Right cardiac atrium (tissue), 5 donors: Measurements from ENCODE around the gene CCSER2. TPM values are rescaled to one million over a fixed set of nuclear protein-coding genes. Genes with fewer than 3 reads are reported as not detected.
"Not testable (repeated sequence)": the region's sequence is repeated elsewhere in the genome, so short reads cannot be mapped to it uniquely, and the experiment has no call there.

Experiments
- ATAC-seq, 2 donors: fragments of 200-7000 bp; cut with Tn5 transposase; one replicate each; pipeline versions ENCODE4 v1.8.0 to v1.9.1; 2020; ENCODE audit warnings: moderate library complexity in 2 of 2, mild to moderate bottlenecking in 1 of 2
- DNase-seq, 3 donors: peaks; one replicate each; pipeline ENCODE4 v3.0.0-alpha.2; 2020
- H3K27ac ChIP-seq: one replicate; pipeline ENCODE4 v1.5.1; 2013; ENCODE audit warnings: mild to moderate bottlenecking, low read length, control low read depth, moderate library complexity
- H3K27me3 ChIP-seq: one replicate; pipeline ENCODE4 v1.6.1; 2013; ENCODE audit not compliant: control insufficient read depth, insufficient read depth
- H3K4me1 ChIP-seq: one replicate; pipeline ENCODE4 v1.6.1; 2013; ENCODE audit warnings: low read length; ENCODE audit not compliant: control insufficient read depth, insufficient read depth
- H3K4me3 ChIP-seq: one replicate; pipeline ENCODE4 v1.5.1; 2013; ENCODE audit warnings: low read length, control low read depth
- H3K9me3 ChIP-seq: one replicate; pipeline ENCODE4 v1.6.1; 2013; ENCODE audit warnings: low read length; ENCODE audit not compliant: control insufficient read depth
- WGBS: extraction: QIAGEN DNeasy Blood & Tissue Kit; methylation state at CpG from one replicate; pipeline ENCODE4 v1.1.7; 2013; 5-methylcytosine and 5-hydroxymethylcytosine counted together
- intact Hi-C, 4 donors: fragments of 100-400 bp; cut with DNase I; formaldehyde crosslinking; loops; one replicate each; pipeline versions ENCODE4 v1.11.0 to v1.14.0; 2022 to 2023
- polyA plus RNA-seq: library from polyadenylated mRNA; stranded (reverse); fragments of 200-250 nt; gene quantifications from one replicate; pipeline ENCODE4 v1.2.3, GENCODE V29; 2013
- total RNA-seq, 4 donors: library from RNA; stranded (reverse); fragmentation: NEBNext Ultra II Directional; extraction: Animal tissue kit (Norgen Biotek cat#: 25700); gene quantifications; one replicate each; pipeline ENCODE4 v1.2.1, GENCODE V29; 2021
- donor health status: healthy with polysubstance abuse.
- donor health status: DM: no; HTN: yes; CAD: no.
- donor health status: DM: no; HTN: no; CAD: no.
- donor health status: DM: no; HTN: yes; CAD: no; lungs with severe emphysema.
- donor health status: DM: yes; HTN: yes; CAD: no.

Gene CCSER2
- total and polyA plus RNA-seq, 5 donors = 30.7 to 176 (median 148) TPM

DNA sequence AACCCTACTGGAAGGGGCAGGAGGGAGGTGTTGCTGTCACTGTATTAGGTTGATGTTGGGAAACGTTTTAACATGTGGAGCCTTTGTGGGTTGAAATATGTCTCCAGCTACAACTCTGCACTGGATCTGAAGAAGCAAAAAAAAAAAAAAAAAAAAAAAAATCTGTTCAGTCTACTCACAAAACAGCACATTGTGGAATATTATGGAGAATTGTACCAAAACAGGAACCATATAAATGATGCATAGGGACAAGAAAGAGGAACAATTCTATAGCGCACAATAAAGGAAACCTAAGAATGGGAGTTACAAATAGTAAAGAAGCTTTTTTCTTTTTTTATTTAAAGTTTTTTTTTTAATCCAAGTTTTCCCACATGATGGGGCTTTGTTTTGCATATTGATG lies 63.8 kb downstream of the CCSER2 start:
- intact Hi-C loops = no loop called here
- Histone ChIP-seq H3K9me3 (no peaks in the 10 kb centered on the region), H3K4me1 (peaks cover 2% of the 10 kb centered on the region), H3K27ac (no peak overlapping the region), H3K4me3 (no peak overlapping the region), H3K27me3 (no peaks in the 10 kb centered on the region)
- ATAC-seq (no peak), DNase-seq (no peak)
- WGBS = 75% methylated on average over 2 of the region's 2 CpGs

DNA sequence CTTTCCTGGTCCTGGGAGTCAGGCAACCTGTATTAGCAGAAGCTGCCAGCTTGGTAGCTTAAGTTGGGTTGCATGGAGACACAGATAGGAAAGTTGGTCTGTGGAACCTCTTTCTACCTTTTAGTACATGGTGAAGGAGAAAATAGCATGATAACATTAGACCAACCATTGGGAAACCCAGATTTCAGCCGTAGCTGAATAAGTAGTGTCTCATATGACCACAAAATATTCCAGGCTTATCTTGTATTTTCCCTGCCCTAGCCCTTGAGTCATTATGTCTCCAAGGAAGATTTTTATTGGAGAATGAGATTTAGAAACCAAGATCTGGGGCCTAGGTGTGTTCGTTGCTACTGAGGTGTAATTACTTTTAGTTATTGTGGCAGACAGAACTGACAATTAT lies 67.2 kb downstream of the CCSER2 start:
- no peaks in the 10 kb centered on the region for H3K27me3 ChIP-seq
- no peaks in the 10 kb centered on the region for H3K9me3 ChIP-seq
- no peak overlapping the region for H3K4me3 ChIP-seq
- no peak overlapping the region for H3K27ac ChIP-seq
- DNase-seq = no peak
- H3K4me1 ChIP-seq = peaks cover 3% of the 10 kb centered on the region
- WGBS = 99% methylated on average over 2 of the region's 2 CpGs
- intact Hi-C loops = no loop called here
- no peak for ATAC-seq

DNA sequence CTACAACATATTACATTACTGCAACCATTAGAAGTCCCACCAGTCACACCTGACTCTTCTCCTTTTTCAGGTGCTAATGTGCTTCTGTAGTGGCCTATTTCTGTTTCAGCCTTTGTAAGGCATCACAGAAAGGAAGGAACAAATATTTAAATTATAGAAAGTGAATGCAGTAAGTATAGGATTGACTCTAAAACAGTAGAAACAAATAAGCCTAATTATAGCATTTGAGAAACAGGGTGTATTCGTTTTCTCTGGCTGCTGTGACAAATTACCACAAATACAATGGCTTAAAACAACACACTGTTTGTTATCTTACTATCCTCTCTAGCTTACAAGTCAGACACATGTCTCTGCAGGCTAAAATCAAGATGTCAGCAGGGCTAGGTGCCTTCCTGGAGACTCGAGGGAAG lies 69.4 kb downstream of the CCSER2 start:
- Histone ChIP-seq H3K4me1 (peaks cover 8% of the 10 kb centered on the region), H3K27me3 (no peaks in the 10 kb centered on the region), H3K4me3 (no peak overlapping the region), H3K9me3 (no peaks in the 10 kb centered on the region), H3K27ac (no peak overlapping the region)
- intact Hi-C loops = no loop called here
- ATAC-seq (peak in 1 of 2 donors; percentile 25), DNase-seq (no peak)
- WGBS = 30% methylated on average over 2 of the region's 2 CpGs

DNA sequence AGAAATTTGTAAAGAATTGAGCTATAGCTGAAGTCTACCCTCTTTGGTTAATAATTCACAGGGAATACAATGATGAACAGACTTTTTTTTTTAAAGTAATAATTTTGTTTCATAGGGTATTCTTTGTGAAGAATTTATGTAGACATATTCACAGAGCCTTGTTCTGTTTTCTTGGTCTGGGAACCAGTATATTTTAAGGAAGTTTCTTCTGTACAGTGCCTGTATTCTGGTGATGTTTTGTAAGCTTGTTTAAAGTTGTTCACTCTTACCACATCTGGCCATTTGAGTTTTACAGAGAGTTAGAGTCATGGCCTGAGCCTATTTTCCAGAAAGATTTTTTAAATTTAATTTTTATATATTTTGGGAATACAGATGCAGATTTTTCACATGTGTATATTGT lies 70.3 kb downstream of the CCSER2 start:
- Histone ChIP-seq H3K4me1 (peaks cover 8% of the 10 kb centered on the region), H3K4me3 (no peak overlapping the region), H3K9me3 (no peaks in the 10 kb centered on the region), H3K27ac (no peak overlapping the region), H3K27me3 (no peaks in the 10 kb centered on the region)
- DNase-seq (no peak), ATAC-seq (no peak)
- intact Hi-C loops = no loop called here

DNA sequence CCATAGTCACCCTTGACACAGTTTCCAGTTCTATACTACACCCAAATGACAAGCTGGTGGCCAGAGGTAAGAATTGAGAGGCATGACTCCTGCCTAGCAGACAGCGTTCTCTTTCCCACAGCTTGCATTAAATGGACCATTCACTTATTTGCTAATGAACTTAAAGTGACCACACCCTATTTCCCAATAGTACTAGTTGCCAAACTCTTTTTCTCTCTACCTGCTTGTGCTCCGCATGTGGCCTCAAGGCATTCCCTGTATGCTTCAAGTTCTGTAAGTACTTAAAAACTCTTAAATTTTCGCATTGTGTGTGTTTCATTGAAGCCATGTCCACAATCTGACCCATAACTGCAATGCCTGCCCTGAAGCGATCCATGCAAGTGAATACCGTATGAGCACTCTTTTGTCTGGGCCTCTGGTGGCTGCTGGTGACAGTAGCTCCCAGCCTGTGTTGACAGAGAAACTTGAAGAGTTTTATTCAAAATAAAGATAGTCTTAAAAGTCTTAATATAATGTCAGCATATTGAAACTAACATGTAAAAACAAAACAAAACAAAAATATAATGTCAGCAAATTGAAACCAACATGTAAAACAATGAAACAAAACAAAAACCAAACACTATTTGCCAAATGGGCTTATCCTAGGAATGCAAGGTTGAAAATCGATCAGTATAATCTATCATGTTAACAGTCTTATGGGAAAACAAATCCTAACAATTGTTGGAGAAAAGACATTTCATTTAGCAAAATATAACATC lies 73.6 kb downstream of the CCSER2 start:
- Histone ChIP-seq H3K4me1 (peaks cover 6% of the 10 kb centered on the region), H3K9me3 (no peaks in the 10 kb centered on the region), H3K27ac (no peak overlapping the region), H3K4me3 (no peak overlapping the region), H3K27me3 (no peaks in the 10 kb centered on the region)
- intact Hi-C loops = no loop called here
- ATAC-seq (no peak), DNase-seq (no peak)
- 90% methylated on average over 6 of the region's 6 CpGs for WGBS

DNA sequence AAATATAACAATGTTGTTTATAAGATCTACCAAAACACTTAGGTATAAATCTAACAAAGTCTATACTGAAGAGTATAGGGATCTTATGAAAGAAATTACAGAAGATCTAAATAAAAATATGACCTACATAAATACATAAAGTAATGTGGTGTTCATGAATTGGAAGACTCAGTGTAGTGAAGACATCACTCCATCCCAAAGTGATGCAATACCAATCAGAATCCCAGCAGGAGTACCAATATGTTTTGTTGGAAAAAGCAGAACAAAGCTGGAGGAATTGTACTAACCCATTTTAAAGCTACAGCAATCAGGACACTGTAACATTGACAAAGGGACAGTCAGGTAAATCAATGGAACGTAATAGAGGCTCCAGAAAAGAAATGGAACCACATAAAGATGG lies 76.4 kb downstream of the CCSER2 start:
- H3K9me3 ChIP-seq = no peaks in the 10 kb centered on the region
- intact Hi-C loops = no loop called here
- H3K4me3 ChIP-seq = no peak overlapping the region
- ATAC-seq (no peak), DNase-seq (no peak)
- H3K4me1 ChIP-seq = peaks cover 5% of the 10 kb centered on the region
- H3K27me3 ChIP-seq = no peaks in the 10 kb centered on the region
- no peak overlapping the region for H3K27ac ChIP-seq
- 99% methylated on average over 1 of the region's 1 CpG for WGBS

DNA sequence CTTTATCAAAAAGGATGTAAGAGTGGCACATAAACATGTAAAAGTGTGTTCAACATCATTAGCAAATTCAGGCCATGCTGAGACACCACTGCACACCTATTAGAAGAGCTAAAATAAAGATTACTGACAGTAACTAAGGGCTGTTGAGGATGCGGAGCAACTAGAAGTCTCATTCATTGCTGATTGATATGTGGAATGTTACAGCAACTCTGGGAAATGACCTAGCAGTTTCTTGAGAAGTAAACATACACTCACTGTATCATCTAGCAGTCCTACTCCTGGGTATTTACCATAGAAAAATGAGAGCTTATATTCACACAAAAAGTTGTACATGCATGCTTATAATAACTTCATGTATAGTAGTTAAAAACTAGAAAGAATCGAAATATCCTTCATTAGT lies 77.3 kb downstream of the CCSER2 start:
- H3K4me1 ChIP-seq = peaks cover 5% of the 10 kb centered on the region
- WGBS = 96% methylated on average over 2 of the region's 2 CpGs
- ATAC-seq = no peak
- H3K4me3 ChIP-seq = no peak overlapping the region
- intact Hi-C loops = no loop called here
- DNase-seq = no peak
- H3K9me3 ChIP-seq = no peaks in the 10 kb centered on the region
- H3K27me3 ChIP-seq = no peaks in the 10 kb centered on the region
- H3K27ac ChIP-seq = no peak overlapping the region

DNA sequence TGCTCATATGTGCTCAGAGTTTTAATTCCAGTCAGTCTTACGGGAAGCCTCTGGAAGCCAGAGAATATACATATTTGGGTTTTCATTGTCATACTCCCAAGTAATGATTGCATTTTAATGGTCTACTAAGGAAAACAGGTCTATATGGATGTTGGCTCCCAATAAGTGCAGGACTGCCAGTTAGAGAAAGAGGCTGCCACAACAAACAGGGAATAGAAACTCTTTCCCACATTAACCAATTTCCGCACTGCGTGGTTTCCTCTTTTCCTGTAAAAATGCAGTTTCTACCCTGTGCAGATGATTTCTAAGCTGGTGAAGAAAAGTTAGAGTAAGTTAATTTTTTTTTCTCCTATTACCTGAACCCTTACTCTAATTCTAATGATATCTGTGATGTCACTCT lies 78.2 kb downstream of the CCSER2 start:
- Histone ChIP-seq H3K4me3 (no peak overlapping the region), H3K4me1 (peaks cover 5% of the 10 kb centered on the region), H3K27me3 (no peaks in the 10 kb centered on the region), H3K27ac (no peak overlapping the region), H3K9me3 (no peaks in the 10 kb centered on the region)
- DNase-seq (no peak), ATAC-seq (peak in 1 of 2 donors; percentile 68)
- intact Hi-C loops = no loop called here
- 72% methylated on average over 3 of the region's 3 CpGs for WGBS

DNA sequence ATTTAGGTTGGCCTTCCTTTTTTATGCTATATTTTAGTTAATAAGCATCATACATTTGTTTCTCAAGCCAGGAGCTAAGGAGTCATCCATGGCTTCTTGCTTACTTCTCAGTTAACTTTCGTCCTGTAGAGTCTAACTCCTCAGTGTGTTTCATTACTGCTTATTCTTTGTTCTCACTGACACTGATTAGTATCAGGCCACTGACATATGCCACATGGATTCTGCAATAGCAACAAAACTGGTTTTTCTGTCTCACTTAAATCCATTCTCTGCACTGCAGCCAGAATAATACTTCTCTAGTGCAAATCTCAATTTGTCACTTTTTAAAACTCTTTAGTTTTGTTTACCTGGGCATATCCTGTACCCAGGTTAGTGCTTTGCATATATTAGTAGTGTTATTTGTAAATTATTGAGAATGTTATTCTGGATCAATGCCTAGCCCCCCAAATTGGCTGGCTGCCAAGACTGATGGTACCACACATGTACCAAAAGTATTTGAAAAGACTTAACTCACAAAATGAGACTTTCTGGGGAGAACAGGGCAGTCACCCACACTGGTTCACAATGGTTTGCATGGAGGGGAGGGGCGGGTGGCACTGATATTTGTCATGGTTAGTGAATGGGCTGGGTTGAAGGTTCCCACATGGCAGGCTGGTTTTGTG lies 79.1 kb downstream of the CCSER2 start:
- ATAC-seq (peak in 1 of 2 donors; percentile 46), DNase-seq (no peak)
- Histone ChIP-seq H3K27me3 (no peaks in the 10 kb centered on the region), H3K9me3 (no peaks in the 10 kb centered on the region), H3K4me1 (no peaks in the 10 kb centered on the region), H3K4me3 (no peak overlapping the region), H3K27ac (no peak overlapping the region)
- 81% methylated on average over 2 of the region's 2 CpGs for WGBS
- intact Hi-C loops = no loop called here

DNA sequence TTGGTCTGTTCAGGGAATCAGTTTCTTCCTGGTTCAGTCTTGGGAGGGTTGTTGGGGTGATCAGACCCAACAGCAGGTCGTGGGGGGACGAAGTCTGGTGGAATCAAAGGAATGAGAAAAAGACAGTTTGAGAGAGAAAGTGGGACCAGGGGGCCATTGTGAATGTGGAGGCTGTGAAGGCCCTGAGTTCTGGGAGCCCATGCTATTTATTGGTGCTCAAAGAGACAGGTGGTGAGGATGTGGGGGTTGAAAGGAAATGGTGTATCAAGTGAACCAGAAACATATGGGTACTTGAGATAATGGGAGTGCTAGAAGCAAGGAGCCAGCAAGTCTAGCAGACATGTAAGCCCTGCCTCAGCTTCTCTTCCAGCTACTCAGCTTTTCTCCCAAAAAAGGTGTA lies 84.1 kb downstream of the CCSER2 start:
- ATAC-seq (no peak), DNase-seq (no peak)
- WGBS = 95% methylated on average over 2 of the region's 2 CpGs
- H3K27ac ChIP-seq = no peak overlapping the region
- peaks cover 6% of the 10 kb centered on the region for H3K4me1 ChIP-seq
- intact Hi-C loops = no loop called here
- H3K9me3 ChIP-seq = no peaks in the 10 kb centered on the region
- no peaks in the 10 kb centered on the region for H3K27me3 ChIP-seq
- no peak overlapping the region for H3K4me3 ChIP-seq

DNA sequence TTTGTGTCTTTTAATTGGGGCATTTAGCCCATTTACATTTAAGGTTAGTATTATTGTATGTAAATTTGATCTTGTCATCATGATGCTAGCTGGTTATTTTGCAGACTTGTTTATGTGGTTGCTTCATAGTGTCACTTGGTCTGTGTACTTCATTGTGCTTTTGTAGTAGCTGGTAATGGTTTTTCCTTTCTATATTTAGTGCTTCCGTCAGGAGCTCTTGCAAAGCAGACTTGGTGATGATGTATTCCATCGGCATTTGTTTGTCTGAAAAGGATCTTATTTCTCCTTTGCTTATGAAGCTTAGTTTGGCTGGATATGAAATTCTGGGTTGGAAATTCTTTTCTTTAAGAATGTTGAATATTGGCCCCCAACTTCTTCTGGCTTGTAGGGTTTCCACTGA lies 85.7 kb downstream of the CCSER2 start:
- H3K27me3 ChIP-seq, H3K4me1 ChIP-seq, H3K27ac ChIP-seq, intact Hi-C loops, ATAC-seq, H3K4me3 ChIP-seq, H3K9me3 ChIP-seq, DNase-seq: not testable (repeated sequence)
- WGBS = 95% methylated on average over 2 of the region's 2 CpGs
